Stimulated activated CD8-positive, alpha-beta memory T cell treated with anti-CD3 and anti-CD28 coated beads, Interleukin-12 subunit alpha, Interleukin-12 subunit beta, amount 100 ng/mL, for 24 hours (primary cell): Measurements from ENCODE around the gene GET4.
"Not testable (repeated sequence)": the region's sequence is repeated elsewhere in the genome, so short reads cannot be mapped to it uniquely, and the experiment has no call there.

ENCODE experiments used
- DNase-seq: peaks from one replicate; pipeline ENCODE4 v3.0.0-alpha.2; 2020; ENCODE audit errors: extremely low read depth

GET4 gene

DNA sequence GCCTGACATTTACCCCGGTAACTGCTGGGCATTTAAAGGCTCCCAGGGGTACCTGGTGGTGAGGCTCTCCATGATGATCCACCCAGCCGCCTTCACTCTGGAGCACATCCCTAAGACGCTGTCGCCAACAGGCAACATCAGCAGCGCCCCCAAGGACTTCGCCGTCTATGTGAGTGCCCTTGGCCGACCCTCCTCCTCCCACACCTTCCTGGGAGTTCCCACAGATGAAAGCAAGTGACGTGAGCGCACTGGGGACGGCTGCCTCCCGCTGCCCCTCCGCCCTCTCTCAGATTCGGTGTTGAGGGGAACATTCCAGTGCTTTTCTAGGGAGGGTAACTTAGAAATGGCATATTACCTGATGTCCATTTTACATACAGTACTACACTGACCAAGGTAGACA, 7.0 kb upstream of the GET4 start:
- no peak for DNase-seq

DNA sequence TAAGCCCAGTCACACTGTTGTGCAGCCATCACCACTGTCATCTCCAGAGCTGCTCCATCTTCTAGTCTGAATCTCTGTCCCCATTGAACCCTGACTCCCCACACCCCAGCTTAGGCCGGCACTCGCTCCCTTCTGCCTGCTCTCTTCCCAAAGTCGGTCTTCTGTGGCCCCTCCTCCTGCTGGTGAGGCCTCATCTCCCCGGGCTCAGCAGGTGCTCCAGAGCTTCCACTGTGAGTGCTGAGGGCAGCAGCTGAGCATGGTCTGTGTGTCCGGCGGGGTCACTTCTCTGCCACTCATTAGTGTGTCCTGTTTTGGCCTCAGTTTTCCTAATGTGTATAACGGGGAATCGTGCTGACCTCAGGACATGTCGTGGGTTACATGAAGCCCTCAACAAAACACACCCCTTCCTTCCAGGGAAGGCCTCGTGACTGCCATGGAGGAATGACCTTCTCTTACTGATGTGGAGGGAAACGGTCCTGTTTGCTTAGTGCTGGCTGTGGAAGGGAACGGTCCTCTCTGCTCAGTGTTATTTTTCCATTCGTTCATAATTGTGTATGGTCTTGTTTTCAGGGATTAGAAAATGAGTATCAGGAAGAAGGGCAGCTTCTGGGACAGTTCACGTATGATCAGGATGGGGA, 4.3 kb upstream of the GET4 start:
- no peak for DNase-seq

- not testable (repeated sequence) for DNase-seq
Measured at GRCh38 chr7:872685-873084, 3.7 kb upstream of the GET4 start.

- no peak for DNase-seq
Measured at GRCh38 chr7:873367-874002, 2.9 kb upstream of the GET4 start.

DNA sequence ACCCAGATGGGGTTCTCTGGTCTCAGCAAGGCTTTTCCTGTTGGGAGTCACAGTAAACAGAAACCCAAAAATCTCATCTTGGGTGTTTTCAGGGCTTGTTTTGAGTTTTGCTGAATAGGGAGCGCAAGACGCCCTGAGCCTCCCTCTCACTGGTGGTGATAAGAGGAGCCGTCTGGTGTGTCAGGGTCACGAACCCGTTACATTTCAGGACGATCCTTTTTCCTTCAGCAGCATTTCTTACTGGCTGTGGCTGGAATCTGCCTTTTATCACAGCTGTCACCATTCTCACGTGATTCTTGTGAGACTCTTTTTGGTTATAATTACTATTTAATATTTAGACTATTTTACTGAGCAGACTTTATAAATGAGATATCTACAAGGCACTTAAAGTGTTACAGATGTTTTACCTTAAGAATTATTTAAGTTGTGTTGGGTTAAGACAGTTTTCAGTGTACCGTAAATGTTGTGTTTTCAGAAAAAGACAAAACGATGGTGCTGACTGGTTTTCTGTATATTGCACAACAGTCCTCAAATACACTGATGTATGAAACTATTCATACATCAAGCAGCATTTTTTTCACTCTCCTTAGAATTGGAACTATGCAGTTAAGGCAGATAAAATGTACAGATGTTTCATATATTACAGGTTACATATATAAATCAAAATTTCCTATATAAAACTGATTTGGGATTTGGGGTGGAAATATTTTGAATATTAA, 2.2 kb upstream of the GET4 start:
- no peak for DNase-seq

DNA sequence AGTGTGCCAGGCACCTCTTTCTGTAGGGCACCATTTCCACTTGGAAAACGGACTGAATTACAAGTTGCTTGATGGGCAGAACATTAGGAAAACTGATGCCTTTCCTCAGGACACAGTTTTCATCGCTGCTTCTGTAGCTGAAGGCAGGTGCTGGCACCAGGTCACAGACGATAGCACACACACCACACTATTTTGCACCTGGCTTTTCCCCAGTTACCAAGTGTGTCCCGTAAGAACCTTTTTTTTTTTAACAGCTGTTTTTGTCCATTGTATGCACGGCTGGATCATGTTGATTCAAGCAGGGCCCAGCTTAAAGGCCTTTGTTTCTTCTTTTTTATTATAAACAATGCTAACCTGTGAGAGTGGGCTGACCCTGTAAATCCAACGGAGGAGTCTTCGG, 1.3 kb upstream of the GET4 start:
- no peak for DNase-seq

- DNase-seq = no peak
Measured at GRCh38 chr7:875476-876076, 778 bp upstream of the GET4 start.

GRCh38 chr7:876972-877311, 588 bp downstream of the GET4 start:
- no peak for DNase-seq

GRCh38 chr7:877312-878232, 1.2 kb downstream of the GET4 start:
- DNase-seq = no peak

DNA sequence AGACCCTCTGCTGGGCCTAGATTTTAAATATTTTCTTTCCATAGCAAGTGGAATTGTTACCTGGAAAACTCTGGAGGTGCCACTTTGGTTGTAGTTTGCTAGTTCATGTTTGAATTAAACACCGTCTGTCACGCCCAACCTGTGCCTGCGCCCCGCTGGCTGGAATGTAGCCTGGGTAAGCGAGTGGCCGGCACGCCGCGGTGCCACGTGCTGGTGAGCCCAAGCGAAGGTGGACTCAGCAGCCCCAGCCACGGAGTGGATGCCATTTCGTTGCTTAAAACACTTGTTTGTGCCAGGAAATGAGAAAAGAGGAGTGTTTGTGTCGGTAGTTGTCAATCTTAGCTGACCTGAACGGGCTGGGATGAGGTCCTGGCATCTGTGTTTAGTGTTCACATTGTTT, 2.7 kb downstream of the GET4 start:
- no peak for DNase-seq

- DNase-seq = no peak
Measured at GRCh38 chr7:879706-880105, 3.4 kb downstream of the GET4 start.

DNA sequence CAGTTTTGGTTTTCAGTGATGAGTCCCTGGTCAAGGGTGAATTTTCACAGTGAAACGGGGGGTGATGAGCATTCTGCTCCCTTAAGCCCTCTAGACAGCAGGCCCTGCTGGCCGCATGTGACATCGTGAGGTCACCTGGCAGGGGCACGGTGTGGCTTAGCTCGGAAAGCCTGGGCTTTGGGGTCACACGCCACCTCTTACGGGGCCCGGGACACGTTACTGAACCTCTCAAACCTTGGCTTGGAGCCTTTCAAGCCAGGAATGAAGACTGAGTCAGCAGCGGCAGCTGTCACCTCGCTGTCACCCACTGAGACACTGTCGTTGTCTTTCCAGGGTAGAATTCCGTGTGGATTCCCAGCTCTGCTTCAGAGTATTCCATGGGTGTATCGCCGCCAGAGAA, 4.1 kb downstream of the GET4 start:
- no peak for DNase-seq

GRCh38 chr7:881441-882234, 5.3 kb downstream of the GET4 start:
- no peak for DNase-seq

GRCh38 chr7:882336-883035, 6.1 kb downstream of the GET4 start:
- no peak for DNase-seq

DNA sequence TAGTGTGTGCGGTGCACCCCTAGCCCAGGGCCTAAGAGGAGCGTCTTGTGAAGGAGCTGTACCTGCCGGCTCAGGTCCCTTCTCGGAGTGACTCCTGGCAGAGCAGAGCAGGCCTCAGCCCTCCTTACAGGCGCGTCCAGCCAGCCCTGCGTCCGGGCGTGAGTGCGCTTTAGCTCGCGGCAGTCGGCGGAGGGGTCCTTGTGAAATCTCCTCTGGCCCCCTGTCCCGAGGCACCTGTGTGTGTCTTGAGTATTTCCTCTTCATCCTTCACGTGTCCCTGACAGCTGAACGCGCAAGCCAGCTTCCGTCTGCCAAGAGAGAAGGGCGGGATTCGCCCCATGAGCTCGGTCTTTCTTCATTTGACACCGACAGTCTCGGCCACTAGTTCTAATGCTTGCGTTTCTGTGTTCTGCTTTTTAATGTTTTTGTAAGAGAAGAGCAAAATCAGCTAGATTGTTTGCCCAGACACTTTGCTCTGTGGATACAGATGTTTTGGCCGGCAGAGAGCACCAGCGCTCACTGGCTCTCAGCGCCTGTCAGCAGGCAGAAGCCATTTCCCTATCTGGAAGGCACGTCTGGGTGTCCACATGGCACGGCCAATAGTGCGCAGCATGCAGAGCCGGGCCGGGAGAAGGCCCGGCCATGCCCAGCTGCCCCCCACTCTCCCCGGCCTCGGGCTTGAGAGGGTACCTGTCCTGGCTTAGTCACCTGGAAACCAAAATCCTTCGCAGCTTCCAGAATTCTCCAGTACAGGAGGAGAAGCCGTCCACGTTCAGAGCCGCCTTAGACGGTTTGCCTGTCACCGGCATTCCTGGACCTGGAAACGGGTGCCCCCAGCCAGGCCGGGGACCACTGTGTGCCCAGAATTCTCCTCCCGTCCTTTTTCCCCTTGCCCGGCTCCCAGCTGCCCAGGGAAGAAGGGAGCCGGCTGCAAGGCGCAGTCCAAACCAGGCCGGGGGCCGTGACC, 7.0 kb downstream of the GET4 start:
- no peak for DNase-seq

- no peak for DNase-seq
Measured at GRCh38 chr7:884191-885003, 8.0 kb downstream of the GET4 start.

DNA sequence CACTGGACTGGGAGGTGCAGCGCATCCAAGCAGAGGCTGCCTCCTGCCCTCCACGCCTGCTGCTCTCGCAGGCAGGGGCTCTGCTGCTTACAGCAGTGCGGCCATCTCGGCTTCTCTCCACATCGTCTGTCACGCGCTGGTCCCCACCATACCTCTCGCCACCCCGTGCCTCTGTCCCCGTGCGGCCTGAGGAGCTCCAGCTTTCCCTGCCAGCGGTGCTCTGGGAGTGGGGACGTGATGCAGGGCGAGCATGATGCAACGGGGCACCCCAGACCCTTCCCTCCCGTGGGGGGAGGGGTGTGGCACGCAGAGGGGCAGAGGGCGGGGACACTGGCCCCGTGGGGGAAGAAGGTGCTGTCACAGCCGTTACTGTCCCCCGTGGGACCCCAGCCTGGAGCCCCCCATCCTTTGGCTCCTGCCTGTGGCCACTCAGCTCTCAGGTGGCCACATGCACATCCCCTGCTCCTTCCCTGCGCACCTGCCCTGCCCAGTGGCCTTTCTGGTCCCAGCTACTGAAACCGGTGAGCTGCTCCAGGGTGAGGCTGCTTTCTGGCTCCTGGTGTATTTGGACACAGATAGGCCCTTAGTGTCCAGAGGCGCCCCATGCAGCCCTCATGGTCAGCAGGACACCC, 9.0 kb downstream of the GET4 start:
- no peak for DNase-seq
